Mammary epithelial cell (primary cell): ENCODE data around the gene LITAFD.

Experiments
- EZH2 ChIP-seq: IDR thresholded peaks from 2 replicates; pipeline ENCODE4 v1.6.1; 2012; ENCODE audit warnings: low read length, inconsistent platforms, borderline replicate concordance
- TF ChIP-seq, protein P1 (sequence below), 2 donors: IDR thresholded peaks in 1 of 2; conservative IDR thresholded peaks in 1 of 2; 2 replicates each; pipeline ENCODE4 v1.5.1; 2011 to 2012; ENCODE audit warnings: inconsistent platforms in 2 of 2, low read length in 2 of 2, mild to moderate bottlenecking in 2 of 2, control low read depth in 1 of 2, low read depth in 1 of 2; ENCODE audit not compliant: insufficient read depth in 1 of 2; ENCODE audit errors: extremely low read depth in 1 of 2

DNA sequence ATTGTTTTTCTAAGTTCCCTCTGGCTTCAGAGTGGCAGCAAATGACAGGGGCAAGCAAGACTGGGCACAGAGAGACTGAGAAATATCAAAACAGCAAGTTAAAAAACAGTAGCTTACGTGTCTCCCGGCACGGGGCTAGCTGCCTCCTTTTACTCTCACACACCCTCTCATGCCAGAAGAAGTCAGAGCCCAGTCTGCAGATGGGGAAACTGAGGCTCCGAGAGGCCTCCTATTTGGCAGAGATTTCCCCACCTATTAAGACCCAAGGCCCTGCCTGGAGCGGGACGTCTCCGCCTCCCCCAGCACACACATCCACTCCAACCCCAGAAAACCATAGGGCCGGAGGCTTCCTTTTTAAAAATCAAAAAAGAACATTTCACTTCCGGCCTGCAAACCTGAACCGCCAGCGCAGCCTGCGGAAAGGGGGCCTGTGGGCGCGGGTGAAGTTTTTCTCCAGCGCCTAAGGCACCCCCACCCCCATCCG is 14.2 kb upstream of the LITAFD start:
- TF ChIP-seq, protein P1, sequence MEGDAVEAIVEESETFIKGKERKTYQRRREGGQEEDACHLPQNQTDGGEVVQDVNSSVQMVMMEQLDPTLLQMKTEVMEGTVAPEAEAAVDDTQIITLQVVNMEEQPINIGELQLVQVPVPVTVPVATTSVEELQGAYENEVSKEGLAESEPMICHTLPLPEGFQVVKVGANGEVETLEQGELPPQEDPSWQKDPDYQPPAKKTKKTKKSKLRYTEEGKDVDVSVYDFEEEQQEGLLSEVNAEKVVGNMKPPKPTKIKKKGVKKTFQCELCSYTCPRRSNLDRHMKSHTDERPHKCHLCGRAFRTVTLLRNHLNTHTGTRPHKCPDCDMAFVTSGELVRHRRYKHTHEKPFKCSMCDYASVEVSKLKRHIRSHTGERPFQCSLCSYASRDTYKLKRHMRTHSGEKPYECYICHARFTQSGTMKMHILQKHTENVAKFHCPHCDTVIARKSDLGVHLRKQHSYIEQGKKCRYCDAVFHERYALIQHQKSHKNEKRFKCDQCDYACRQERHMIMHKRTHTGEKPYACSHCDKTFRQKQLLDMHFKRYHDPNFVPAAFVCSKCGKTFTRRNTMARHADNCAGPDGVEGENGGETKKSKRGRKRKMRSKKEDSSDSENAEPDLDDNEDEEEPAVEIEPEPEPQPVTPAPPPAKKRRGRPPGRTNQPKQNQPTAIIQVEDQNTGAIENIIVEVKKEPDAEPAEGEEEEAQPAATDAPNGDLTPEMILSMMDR (conservative IDR thresholded peaks at IDR 0.05 in 1 of 2, IDR thresholded peaks at IDR 0.05 in 1 of 2; ENCODE audit: extremely low read depth in 1 of 2, insufficient read depth in 1 of 2, low read depth in 1 of 2, low read length in 2 of 2), result no peak
- no peak for TF ChIP-seq EZH2
